Neural cell (in vitro differentiated cells): ENCODE data around the gene LAMB4. TPM values are rescaled to one million over a fixed set of nuclear protein-coding genes. Genes with fewer than 3 reads are reported as not detected.

Source experiments
- H2AFZ ChIP-seq: fragments of 200-600, 300-800 bp; sonication (generic), shearing (Covaris generic); 2 replicates; pipeline ENCODE4 v1.6.0; 2014; ENCODE audit warnings: low read depth, mild to moderate bottlenecking, antibody characterized with exemption, low read length, moderate library complexity
- H3F3A ChIP-seq: fragments of 200-600 bp; shearing (Covaris generic); 2 replicates; pipeline ENCODE4 v1.6.1; 2016; ENCODE audit warnings: mild to moderate bottlenecking, moderate library complexity, mixed read lengths, antibody characterized with exemption, low read length; ENCODE audit not compliant: insufficient read depth, poor library complexity, severe bottlenecking
- H3K27ac ChIP-seq: fragments of 200-600, 300-800 bp; sonication (generic), shearing (Covaris generic); 2 replicates; pipeline ENCODE4 v1.5.1; 2014; ENCODE audit warnings: mild to moderate bottlenecking, low read length, moderate library complexity
- H3K27me3 ChIP-seq: fragments of 300-800, 200-600 bp; sonication (generic), shearing (Covaris generic); 2 replicates; pipeline ENCODE4 v1.6.0; 2014; ENCODE audit warnings: mild to moderate bottlenecking, low read depth, low read length, moderate library complexity; ENCODE audit not compliant: insufficient read depth
- H3K36me3 ChIP-seq: fragments of 300-800, 200-600 bp; sonication (generic), shearing (Covaris generic); 2 replicates; pipeline ENCODE4 v1.5.1; 2014; ENCODE audit warnings: mild to moderate bottlenecking, antibody characterized with exemption, low read length, moderate library complexity; ENCODE audit not compliant: insufficient read depth
- H3K4me2 ChIP-seq: fragments of 300-800, 200-600 bp; sonication (generic), shearing (Covaris generic); 2 replicates; pipeline ENCODE4 v1.6.0; 2014; ENCODE audit warnings: mild to moderate bottlenecking, low read length
- H3K4me3 ChIP-seq: fragments of 300-800, 200-600 bp; sonication (generic), shearing (Covaris generic); 2 replicates; pipeline ENCODE4 v1.5.1; 2014; ENCODE audit warnings: mild to moderate bottlenecking, low read length, moderate library complexity
- H3K79me2 ChIP-seq: fragments of 200-600 bp; shearing (Covaris generic); replicated peaks from 2 replicates; pipeline ENCODE4 v1.6.0; 2014; ENCODE audit warnings: mild to moderate bottlenecking, low read length, moderate library complexity; ENCODE audit not compliant: insufficient read depth
- H3K9ac ChIP-seq: fragments of 300-800, 200-600 bp; sonication (generic), shearing (Covaris generic); 2 replicates; pipeline ENCODE4 v1.6.1; 2016; ENCODE audit warnings: mild to moderate bottlenecking, low read length, mixed read lengths
- H3K9me2 ChIP-seq: fragments of 200-600 bp; shearing (Covaris generic); 2 replicates; pipeline ENCODE4 v1.6.1; 2016; ENCODE audit warnings: mild to moderate bottlenecking, low read length, mixed read lengths; ENCODE audit not compliant: insufficient read depth
- H3K9me3 ChIP-seq: fragments of 200-600, 300-800 bp; sonication (generic), shearing (Covaris generic); 2 replicates; pipeline ENCODE4 v1.6.1; 2016; ENCODE audit warnings: mild to moderate bottlenecking, mixed run types, low read length, moderate library complexity, mixed read lengths
- H4K20me1 ChIP-seq: fragments of 200-600 bp; shearing (Covaris generic); 2 replicates; pipeline ENCODE4 v1.6.1; 2016; ENCODE audit warnings: mild to moderate bottlenecking, mixed run types; ENCODE audit not compliant: insufficient read depth
- CTCF ChIP-seq: fragments of 450-650 bp; IDR thresholded peaks from 2 replicates; pipeline ENCODE4 v1.5.1; 2014; ENCODE audit warnings: antibody characterized with exemption, mild to moderate bottlenecking, moderate library complexity; ENCODE audit not compliant: poor library complexity, severe bottlenecking
- EP300 ChIP-seq: fragments of 450-650 bp; conservative IDR thresholded peaks from 2 replicates; pipeline ENCODE4 v1.6.1; 2014; ENCODE audit warnings: antibody characterized with exemption, mild to moderate bottlenecking, moderate library complexity; ENCODE audit not compliant: poor library complexity, severe bottlenecking
- EZH2 ChIP-seq: fragments of 200-600, 300-800 bp; shearing (Covaris generic), sonication (generic); IDR thresholded peaks from 2 replicates; pipeline ENCODE4 v1.6.1; 2014; ENCODE audit warnings: antibody characterized with exemption, low read length, borderline replicate concordance, mild to moderate bottlenecking; ENCODE audit not compliant: insufficient read depth, poor library complexity, severe bottlenecking
- MXI1 ChIP-seq: fragments of 450-650 bp; conservative IDR thresholded peaks from 2 replicates; pipeline ENCODE4 v1.6.1; 2014; ENCODE audit warnings: antibody characterized with exemption, mild to moderate bottlenecking; ENCODE audit not compliant: poor library complexity, severe bottlenecking
- POLR2AphosphoS5 ChIP-seq: IDR thresholded peaks from 2 replicates; pipeline ENCODE4 v1.6.1; 2012
- RAD21 ChIP-seq: fragments of 450-650 bp; conservative IDR thresholded peaks from 2 replicates; pipeline ENCODE4 v1.6.1; 2014; ENCODE audit warnings: antibody characterized with exemption, mild to moderate bottlenecking, moderate library complexity
- SMC3 ChIP-seq: fragments of 450-650 bp; conservative IDR thresholded peaks from 2 replicates; pipeline ENCODE4 v1.6.1; 2014; ENCODE audit warnings: antibody characterized with exemption, mild to moderate bottlenecking, moderate library complexity; ENCODE audit not compliant: poor library complexity
- TAF1 ChIP-seq: IDR thresholded peaks from 2 replicates; pipeline ENCODE4 v1.6.1; 2012; ENCODE audit warnings: low read depth
- polyA plus RNA-seq: library from polyadenylated mRNA; depleted of rRNA; stranded (reverse); fragments of >200 nt; gene quantifications from 2 replicates; pipeline ENCODE4 v1.2.3, GENCODE V29; 2014
- TF ChIP-seq, protein P1 (sequence below): IDR thresholded peaks from 2 replicates; pipeline ENCODE4 v1.6.1; 2012; ENCODE audit warnings: borderline replicate concordance

The LAMB4 gene
- polyA plus RNA-seq, 1 donor from 2014 or later, result 0.16 TPM

- Histone ChIP-seq H3K9me2 (no peaks in the 10 kb centered on the region), H3F3A (no peaks in the 10 kb centered on the region), H3K4me2 (no peak overlapping the region), H3K9me3 (no peaks in the 10 kb centered on the region), H3K27me3 (no peaks in the 10 kb centered on the region), H3K9ac (no peak overlapping the region), H3K36me3 (no peaks in the 10 kb centered on the region), H4K20me1 (no peaks in the 10 kb centered on the region), H2AFZ (no peak overlapping the region), H3K4me3 (no peak overlapping the region), H3K27ac (no peak overlapping the region), H3K79me2 (no peaks in the 10 kb centered on the region)
- TF ChIP-seq TAF1 (no peak), SMC3 (no peak), MXI1 (no peak)
- TF ChIP-seq, protein P1, sequence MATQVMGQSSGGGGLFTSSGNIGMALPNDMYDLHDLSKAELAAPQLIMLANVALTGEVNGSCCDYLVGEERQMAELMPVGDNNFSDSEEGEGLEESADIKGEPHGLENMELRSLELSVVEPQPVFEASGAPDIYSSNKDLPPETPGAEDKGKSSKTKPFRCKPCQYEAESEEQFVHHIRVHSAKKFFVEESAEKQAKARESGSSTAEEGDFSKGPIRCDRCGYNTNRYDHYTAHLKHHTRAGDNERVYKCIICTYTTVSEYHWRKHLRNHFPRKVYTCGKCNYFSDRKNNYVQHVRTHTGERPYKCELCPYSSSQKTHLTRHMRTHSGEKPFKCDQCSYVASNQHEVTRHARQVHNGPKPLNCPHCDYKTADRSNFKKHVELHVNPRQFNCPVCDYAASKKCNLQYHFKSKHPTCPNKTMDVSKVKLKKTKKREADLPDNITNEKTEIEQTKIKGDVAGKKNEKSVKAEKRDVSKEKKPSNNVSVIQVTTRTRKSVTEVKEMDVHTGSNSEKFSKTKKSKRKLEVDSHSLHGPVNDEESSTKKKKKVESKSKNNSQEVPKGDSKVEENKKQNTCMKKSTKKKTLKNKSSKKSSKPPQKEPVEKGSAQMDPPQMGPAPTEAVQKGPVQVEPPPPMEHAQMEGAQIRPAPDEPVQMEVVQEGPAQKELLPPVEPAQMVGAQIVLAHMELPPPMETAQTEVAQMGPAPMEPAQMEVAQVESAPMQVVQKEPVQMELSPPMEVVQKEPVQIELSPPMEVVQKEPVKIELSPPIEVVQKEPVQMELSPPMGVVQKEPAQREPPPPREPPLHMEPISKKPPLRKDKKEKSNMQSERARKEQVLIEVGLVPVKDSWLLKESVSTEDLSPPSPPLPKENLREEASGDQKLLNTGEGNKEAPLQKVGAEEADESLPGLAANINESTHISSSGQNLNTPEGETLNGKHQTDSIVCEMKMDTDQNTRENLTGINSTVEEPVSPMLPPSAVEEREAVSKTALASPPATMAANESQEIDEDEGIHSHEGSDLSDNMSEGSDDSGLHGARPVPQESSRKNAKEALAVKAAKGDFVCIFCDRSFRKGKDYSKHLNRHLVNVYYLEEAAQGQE, result no peak
Observed at GRCh38 chr7:107994421-107995030, 135.6 kb downstream of the LAMB4 start.

GRCh38 chr7:107993891-107994291 is 136.3 kb downstream of the LAMB4 start:
- no peaks in the 10 kb centered on the region for H3K9me2 ChIP-seq

More at GRCh38 chr7:107993891-107994291, 136.3 kb downstream of the LAMB4 start:
- no peaks in the 10 kb centered on the region for H3K27me3 ChIP-seq
- H3K9me3 ChIP-seq, result no peaks in the 10 kb centered on the region
- H3F3A ChIP-seq, result no peaks in the 10 kb centered on the region
- H2AFZ ChIP-seq, result no peak overlapping the region
- no peak overlapping the region for H3K27ac ChIP-seq
- no peak overlapping the region for H3K9ac ChIP-seq
- H3K79me2 ChIP-seq, result no peaks in the 10 kb centered on the region
- H4K20me1 ChIP-seq, result no peaks in the 10 kb centered on the region
- H3K4me2 ChIP-seq, result no peak overlapping the region
- TF ChIP-seq EZH2 (no peak), CTCF (no peak), POLR2AphosphoS5 (no peak), TAF1 (no peak), SMC3 (no peak), EP300 (no peak), RAD21 (no peak), MXI1 (no peak)
- TF ChIP-seq, protein P1, result no peak
- H3K36me3 ChIP-seq, result no peaks in the 10 kb centered on the region
- H3K4me3 ChIP-seq, result no peak overlapping the region
